Ramos (cell line): ENCODE results near the gene FRRS1.

ENCODE experiments used
- in situ Hi-C: fragments of 300-500 bp; cut with MboI; formaldehyde crosslinking; loops from one replicate; pipeline ENCODE4 v1.14.3; 2022; ENCODE audit warnings: low sequenced_read_pairs; ENCODE audit not compliant: unreplicated experiment

The FRRS1 gene

GRCh38 chr1:99738858-99739465 lies 27.5 kb downstream of the FRRS1 start:
- in situ Hi-C loops, result no loop called here

- in situ Hi-C loops, result no loop called here
Measured at GRCh38 chr1:99737016-99737415, 29.4 kb downstream of the FRRS1 start.

GRCh38 chr1:99735852-99736251 lies 30.6 kb downstream of the FRRS1 start:
- in situ Hi-C loops, result no loop called here

GRCh38 chr1:99731384-99731783 lies 35.1 kb downstream of the FRRS1 start:
- in situ Hi-C loops, result no loop called here

- in situ Hi-C loops, result no loop called here
Measured at GRCh38 chr1:99728494-99729235, 37.8 kb downstream of the FRRS1 start.

GRCh38 chr1:99727575-99728185 lies 38.8 kb downstream of the FRRS1 start:
- in situ Hi-C loops, result no loop called here

GRCh38 chr1:99726818-99727217 lies 39.6 kb downstream of the FRRS1 start:
- in situ Hi-C loops, result no loop called here

GRCh38 chr1:99726407-99726806 lies 40.0 kb downstream of the FRRS1 start:
- in situ Hi-C loops, result no loop called here

GRCh38 chr1:99725996-99726395 lies 40.4 kb downstream of the FRRS1 start:
- in situ Hi-C loops, result no loop called here

GRCh38 chr1:99723251-99723650 lies 43.2 kb downstream of the FRRS1 start:
- in situ Hi-C loops, result loop anchor here (25.0 kb wide), 1 partner anchor 536 kb away; no protein-coding TSS in a partner anchor

- in situ Hi-C loops, result loop anchor here (25.0 kb wide), 1 partner anchor 530 kb away; no protein-coding TSS in a partner anchor
Measured at GRCh38 chr1:99717005-99717404, 49.4 kb downstream of the FRRS1 start.

- in situ Hi-C loops, result loop anchor here (25.0 kb wide), 1 partner anchor 526 kb away; no protein-coding TSS in a partner anchor
Measured at GRCh38 chr1:99713006-99713405, 53.4 kb downstream of the FRRS1 start.

- in situ Hi-C loops, result loop anchor here (25.0 kb wide), 1 partner anchor 524 kb away; no protein-coding TSS in a partner anchor
Measured at GRCh38 chr1:99710994-99711393, 55.4 kb downstream of the FRRS1 start.

GRCh38 chr1:99707535-99708142 lies 58.8 kb downstream of the FRRS1 start:
- in situ Hi-C loops, result loop anchor here (25.0 kb wide), 1 partner anchor 520 kb away; no protein-coding TSS in a partner anchor

GRCh38 chr1:99705385-99705784 lies 61.0 kb downstream of the FRRS1 start:
- in situ Hi-C loops, result loop anchor here (25.0 kb wide), 1 partner anchor 518 kb away; no protein-coding TSS in a partner anchor

- in situ Hi-C loops, result loop anchor here (25.0 kb wide), 1 partner anchor 517 kb away; no protein-coding TSS in a partner anchor
Measured at GRCh38 chr1:99704356-99704816, 62.0 kb downstream of the FRRS1 start.

GRCh38 chr1:99702221-99702620 lies 64.2 kb downstream of the FRRS1 start:
- in situ Hi-C loops, result loop anchor here (25.0 kb wide), 1 partner anchor 515 kb away; no protein-coding TSS in a partner anchor

GRCh38 chr1:99700020-99700419 lies 66.4 kb downstream of the FRRS1 start:
- in situ Hi-C loops, result loop anchor here (25.0 kb wide), 1 partner anchor 513 kb away; no protein-coding TSS in a partner anchor

GRCh38 chr1:99697580-99697979 lies 68.9 kb downstream of the FRRS1 start:
- in situ Hi-C loops, result no loop called here

GRCh38 chr1:99696616-99697015 lies 69.8 kb downstream of the FRRS1 start:
- in situ Hi-C loops, result no loop called here
